AG09319 (cell line): Measurements from ENCODE around the gene SPEF2.

ENCODE experiments used
- DNase-seq: peaks from one replicate; pipeline ENCODE4 v3.0.0-alpha.2; 2010; ENCODE audit warnings: low read depth; ENCODE audit errors: extremely low read depth
- TF ChIP-seq, protein P1 (sequence below): IDR thresholded peaks from 2 replicates; pipeline ENCODE4 v1.5.1; 2011; ENCODE audit warnings: low read depth, mild to moderate bottlenecking, inconsistent platforms, low read length, moderate library complexity

SPEF2 gene

DNA sequence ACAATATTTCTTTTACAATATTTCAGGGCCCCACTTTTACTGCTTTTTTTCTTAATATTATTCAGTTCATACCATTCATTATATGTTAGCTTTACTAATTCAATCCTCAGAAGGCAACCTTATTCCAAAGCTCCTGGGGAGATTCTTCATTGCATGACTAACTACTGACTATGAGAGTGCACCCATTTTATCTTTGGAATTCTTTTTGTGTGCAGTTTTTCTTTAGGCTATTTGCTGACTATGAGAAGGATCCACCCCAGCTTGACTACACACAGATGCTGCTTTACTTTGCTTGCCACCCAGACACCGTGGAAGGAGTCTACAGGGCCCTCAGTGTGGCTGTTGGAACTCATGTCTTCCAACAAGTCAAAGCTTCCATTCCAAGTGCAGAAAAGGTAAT, 182.1 kb downstream of the SPEF2 start:
- DNase-seq = no peak

DNA sequence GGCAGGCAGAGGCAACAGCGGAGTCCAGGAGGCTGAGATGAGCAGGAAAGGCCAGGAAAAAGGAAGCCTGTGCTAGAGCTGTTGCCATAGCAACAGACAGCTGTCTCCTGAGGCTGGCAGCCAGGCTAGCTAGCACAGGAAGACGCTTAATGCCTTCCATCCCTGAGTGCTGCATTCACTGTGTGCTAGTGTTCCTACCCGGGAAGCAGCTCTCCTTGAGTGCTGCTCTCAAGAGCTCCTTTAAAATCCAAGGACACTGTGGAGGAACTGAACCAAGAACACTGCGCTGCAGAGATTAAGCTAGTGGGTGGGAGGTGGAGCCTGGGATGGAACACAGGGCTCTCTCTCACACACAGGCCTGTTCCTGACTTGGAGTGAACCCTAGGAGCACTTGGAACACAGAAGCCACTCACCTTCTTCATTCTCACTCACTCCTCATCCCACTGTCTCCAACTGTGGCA, 185.6 kb downstream of the SPEF2 start:
- TF ChIP-seq, protein P1, sequence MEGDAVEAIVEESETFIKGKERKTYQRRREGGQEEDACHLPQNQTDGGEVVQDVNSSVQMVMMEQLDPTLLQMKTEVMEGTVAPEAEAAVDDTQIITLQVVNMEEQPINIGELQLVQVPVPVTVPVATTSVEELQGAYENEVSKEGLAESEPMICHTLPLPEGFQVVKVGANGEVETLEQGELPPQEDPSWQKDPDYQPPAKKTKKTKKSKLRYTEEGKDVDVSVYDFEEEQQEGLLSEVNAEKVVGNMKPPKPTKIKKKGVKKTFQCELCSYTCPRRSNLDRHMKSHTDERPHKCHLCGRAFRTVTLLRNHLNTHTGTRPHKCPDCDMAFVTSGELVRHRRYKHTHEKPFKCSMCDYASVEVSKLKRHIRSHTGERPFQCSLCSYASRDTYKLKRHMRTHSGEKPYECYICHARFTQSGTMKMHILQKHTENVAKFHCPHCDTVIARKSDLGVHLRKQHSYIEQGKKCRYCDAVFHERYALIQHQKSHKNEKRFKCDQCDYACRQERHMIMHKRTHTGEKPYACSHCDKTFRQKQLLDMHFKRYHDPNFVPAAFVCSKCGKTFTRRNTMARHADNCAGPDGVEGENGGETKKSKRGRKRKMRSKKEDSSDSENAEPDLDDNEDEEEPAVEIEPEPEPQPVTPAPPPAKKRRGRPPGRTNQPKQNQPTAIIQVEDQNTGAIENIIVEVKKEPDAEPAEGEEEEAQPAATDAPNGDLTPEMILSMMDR = no peak
- DNase-seq = peak; percentile 63

More for the DNA sequence above, 182.1 kb downstream of the SPEF2 start:
- TF ChIP-seq, protein P1 = no peak

DNA sequence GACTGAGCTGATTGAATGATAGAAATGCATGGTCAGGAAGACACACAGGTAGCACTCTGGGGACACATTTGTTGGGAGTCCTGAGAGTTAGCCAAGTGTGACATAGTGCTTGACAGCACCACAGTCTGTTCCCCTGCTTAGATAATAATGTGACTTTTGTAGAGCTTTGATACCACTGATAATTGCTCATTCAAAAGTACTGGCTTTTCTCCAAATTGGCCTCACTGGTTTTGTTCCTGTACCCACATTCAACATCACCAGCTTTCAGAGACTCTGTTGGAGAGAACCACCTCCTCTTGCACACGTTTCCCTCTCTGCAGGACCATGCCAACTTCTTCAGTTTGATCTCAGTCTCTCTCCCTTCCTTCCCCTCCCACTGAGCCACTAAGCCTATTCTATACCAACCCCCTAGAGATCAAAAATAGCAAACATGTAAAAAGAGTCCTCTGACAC, 186.6 kb downstream of the SPEF2 start:
- TF ChIP-seq, protein P1 = no peak
- DNase-seq = no peak

DNA sequence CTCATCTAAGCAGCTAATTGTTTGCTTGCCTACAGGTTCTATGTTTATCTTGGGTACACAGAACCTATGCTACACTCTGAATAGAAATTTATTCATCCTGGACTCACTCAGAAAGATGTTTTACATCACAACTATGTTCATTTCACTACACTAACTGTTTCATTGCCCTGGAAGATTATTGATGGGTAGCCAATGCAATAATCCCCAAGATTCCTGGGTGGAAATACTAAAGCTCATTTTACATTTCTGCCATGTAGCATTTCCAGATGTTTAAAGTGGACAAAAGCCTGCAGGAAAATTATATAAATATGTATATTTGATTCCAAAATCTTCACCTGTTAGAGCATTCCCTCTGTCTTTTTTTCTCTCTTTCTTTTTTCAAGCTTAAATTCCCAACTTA, 187.2 kb downstream of the SPEF2 start:
- DNase-seq = no peak
- TF ChIP-seq, protein P1 = no peak

DNA sequence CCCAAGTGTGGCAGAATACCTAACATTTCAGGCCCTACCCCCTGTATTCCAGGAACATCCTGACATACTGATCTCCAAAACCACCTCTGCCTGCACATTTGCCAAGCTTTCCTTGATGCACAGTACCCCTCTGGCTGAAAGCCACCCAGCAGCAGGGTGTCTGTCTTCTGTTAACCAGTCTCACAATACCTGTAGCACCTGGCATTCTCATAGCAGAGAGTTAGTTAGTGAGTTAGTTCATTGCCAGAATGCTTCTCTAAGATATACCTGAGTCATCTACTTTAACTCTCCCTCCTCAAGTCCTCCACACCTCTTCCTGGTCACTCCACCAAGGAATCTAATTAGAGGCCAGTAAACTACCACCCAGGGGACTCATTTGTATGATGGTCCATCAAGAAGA, 192.9 kb downstream of the SPEF2 start:
- TF ChIP-seq, protein P1 = no peak
- no peak for DNase-seq

DNA sequence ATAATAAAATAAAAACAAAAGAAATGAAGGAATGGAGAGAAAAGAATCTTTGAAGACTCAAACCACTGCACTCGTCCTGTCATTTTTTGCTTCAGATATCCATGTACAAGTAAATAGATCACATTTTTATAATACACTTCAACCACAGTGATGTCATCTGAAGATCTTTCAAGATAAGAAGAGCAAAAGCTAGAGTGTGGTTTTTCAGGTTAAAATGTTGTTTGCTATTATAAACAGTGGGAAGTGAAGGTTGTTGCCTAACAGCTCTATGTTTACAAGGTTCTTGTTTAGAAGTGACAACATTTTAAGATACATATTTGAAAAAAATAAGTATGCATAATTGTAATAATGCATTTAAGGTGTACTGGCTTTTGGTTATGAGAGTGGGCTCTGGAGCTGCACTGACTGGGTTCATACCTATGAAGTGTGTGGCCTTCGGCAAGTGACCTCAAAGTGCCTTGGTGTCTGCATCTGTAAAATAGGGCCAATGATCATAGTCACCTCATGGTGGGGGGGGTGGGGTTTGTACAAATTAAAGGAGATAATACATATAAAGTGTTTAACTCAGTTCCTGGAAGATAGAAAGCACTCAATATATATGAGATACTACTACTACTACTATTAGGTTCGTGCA, 193.6 kb downstream of the SPEF2 start:
- TF ChIP-seq, protein P1 = no peak
- DNase-seq = no peak

DNA sequence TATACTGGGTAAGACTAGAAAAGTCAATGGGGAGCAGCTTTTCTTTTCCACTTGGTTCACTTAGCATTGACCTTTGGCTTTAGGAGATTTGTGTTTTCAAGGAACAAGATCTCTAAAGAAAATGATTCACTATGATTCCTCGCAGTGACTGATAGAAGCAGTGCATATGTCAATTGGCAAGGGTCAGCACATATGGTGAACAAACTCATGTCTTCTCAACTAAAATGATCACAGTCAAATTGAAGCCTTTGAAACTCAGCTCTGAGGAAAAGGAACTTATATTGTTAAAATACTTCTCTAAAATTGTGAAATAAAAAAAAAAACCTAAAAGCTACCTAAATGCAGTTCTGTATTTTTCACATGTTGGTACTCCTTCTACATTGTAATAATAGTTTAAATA, 195.9 kb downstream of the SPEF2 start:
- TF ChIP-seq, protein P1 = no peak
- no peak for DNase-seq
